Measurements from ENCODE around the gene RNF169.

The RNF169 gene

DNA sequence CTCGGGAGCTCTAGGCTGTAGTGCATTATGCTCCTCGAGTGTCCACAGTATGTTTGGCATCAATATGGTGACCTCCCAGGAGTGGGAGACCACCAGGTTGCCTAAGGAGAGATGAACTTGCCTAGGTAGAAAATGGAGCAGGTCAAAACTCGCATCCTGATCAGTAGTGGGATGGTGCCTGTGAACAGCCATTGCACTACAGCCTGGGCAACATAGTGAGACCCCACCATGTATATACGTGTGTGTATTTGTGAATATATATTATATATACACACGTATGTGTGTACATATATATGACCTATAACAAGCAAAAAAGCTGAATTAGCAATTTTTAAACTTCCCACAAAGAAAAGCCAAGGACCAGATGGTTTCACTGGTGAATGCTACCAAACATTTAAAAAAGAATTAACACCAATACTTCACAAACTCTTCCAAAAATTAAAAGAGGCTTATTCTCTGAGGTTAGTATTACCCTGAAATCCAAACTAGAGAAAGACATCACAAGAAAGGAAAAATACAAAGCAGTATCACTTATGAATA is 97.4 kb downstream of the RNF169 start:
- CTCF ChIA-PET, result no interaction called here
- no peak for TF ChIP-seq CTCF (IDR thresholded peaks at IDR 0.05; ENCODE audit: control extremely low read depth, extremely low read depth, low read depth, missing control alignments)
- DNase-seq (ENCODE audit: extremely low spot score), result no peak
- POLR2A ChIA-PET, result no interaction called here

DNA sequence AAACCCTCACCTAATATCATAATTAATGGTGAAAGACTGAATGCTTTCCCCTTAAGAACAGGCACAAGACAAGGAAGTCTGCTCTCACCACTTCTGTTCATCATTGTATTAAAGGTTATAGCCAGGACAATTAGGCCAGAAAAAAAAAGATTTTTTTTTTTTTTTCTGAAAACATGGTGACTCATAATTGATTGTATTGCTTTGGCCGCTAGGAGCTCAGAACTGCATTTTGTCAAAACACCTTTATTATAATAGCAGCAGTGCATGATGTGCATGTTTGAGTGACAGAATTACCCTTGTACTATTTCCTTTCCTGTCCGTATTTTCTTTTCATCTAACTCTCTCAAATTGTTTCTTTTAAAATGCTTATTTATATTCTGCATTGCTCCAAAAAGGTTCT is 98.1 kb downstream of the RNF169 start:
- CTCF ChIA-PET, result interaction anchor here (1.5 kb wide), 1 partner anchor 83 kb away, joined by 3 read pairs; no protein-coding TSS in a partner anchor
- POLR2A ChIA-PET, result no interaction called here
- DNase-seq (ENCODE audit: extremely low spot score), result no peak
- TF ChIP-seq CTCF (IDR thresholded peaks at IDR 0.05; ENCODE audit: control extremely low read depth, extremely low read depth, low read depth, missing control alignments), result no peak

DNA sequence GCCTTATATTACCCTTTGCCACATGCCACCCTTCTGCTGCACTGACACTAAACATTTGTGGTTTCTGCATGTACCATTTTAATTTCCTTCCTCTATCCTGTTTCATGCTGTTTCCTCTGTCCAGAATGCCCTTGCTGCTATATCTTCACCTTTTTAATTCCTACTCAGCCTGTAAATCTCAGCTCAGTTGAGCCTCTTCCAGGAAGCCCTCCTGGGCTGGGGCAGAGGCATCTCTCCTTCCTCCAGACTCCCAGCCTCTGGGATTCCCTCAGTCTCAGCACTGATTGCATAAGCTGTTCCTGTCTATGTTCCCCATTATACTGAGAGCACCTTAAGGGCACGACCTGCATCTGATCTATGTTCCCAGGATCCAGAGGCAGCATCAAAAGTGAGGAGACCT is 98.7 kb downstream of the RNF169 start:
- DNase-seq (ENCODE audit: extremely low spot score), result no peak
- POLR2A ChIA-PET, result no interaction called here
- no peak for TF ChIP-seq CTCF (IDR thresholded peaks at IDR 0.05; ENCODE audit: control extremely low read depth, extremely low read depth, low read depth, missing control alignments)
- CTCF ChIA-PET, result interaction anchor here (1.5 kb wide), 1 partner anchor 82 kb away, joined by 3 read pairs; no protein-coding TSS in a partner anchor

- ChIA-PET CTCF (interaction anchor here (1.5 kb wide), 1 partner anchor 82 kb away, joined by 3 read pairs; no protein-coding TSS in a partner anchor), POLR2A (no interaction called here)
- DNase-seq (ENCODE audit: extremely low spot score), result no peak
- no peak for TF ChIP-seq CTCF (IDR thresholded peaks at IDR 0.05; ENCODE audit: control extremely low read depth, extremely low read depth, low read depth, missing control alignments)
Observed at GRCh38 chr11:74847895-74848294, 99.2 kb downstream of the RNF169 start.

- DNase-seq (ENCODE audit: extremely low spot score), result no peak
- CTCF ChIA-PET, result no interaction called here
- POLR2A ChIA-PET, result no interaction called here
- TF ChIP-seq CTCF (IDR thresholded peaks at IDR 0.05; ENCODE audit: control extremely low read depth, extremely low read depth, low read depth, missing control alignments), result no peak
Observed at GRCh38 chr11:74849525-74850391, 101.1 kb downstream of the RNF169 start.

- no peak for TF ChIP-seq CTCF (IDR thresholded peaks at IDR 0.05; ENCODE audit: control extremely low read depth, extremely low read depth, low read depth, missing control alignments)
- ChIA-PET POLR2A (no interaction called here), CTCF (interaction anchor here (1.3 to 1.7 kb wide), 2 partner anchors 113 to 170 kb away, joined by 3 to 4 read pairs; no protein-coding TSS in a partner anchor)
- DNase-seq (ENCODE audit: extremely low spot score), result no peak
Observed at GRCh38 chr11:74853223-74853622, 104.6 kb downstream of the RNF169 start.

Data from GM10248 (cell line).